Spinal cord (tissue), 10 donors: ENCODE results near the gene NPTXR. TPM values are rescaled to one million over a fixed set of nuclear protein-coding genes. Genes with fewer than 3 reads are reported as not detected.

ENCODE experiments used
- DNase-seq, 6 donors: peaks; one replicate each; pipeline versions ENCODE4 v3.0.0 to v3.0.0-alpha.2; 2013 to 2015; ENCODE audit warnings: low spot score in 6 of 6, low read depth in 4 of 6
- H3K27ac ChIP-seq: one replicate; pipeline ENCODE4 v1.5.1; 2013; ENCODE audit warnings: low read depth, low read length, control low read depth
- H3K27me3 ChIP-seq: one replicate; pipeline ENCODE4 v1.6.1; 2013; ENCODE audit warnings: low read length; ENCODE audit not compliant: control insufficient read depth, insufficient read depth
- H3K36me3 ChIP-seq: one replicate; pipeline ENCODE4 v1.6.1; 2013; ENCODE audit warnings: low read length; ENCODE audit not compliant: control insufficient read depth, insufficient read depth
- H3K4me1 ChIP-seq: one replicate; pipeline ENCODE4 v1.6.1; 2013; ENCODE audit warnings: low read length; ENCODE audit not compliant: control insufficient read depth, insufficient read depth
- H3K4me3 ChIP-seq: one replicate; pipeline ENCODE4 v1.5.1; 2013; ENCODE audit warnings: low read depth, low read length, control low read depth
- H3K9me3 ChIP-seq: one replicate; pipeline ENCODE4 v1.6.1; 2013; ENCODE audit warnings: low read length; ENCODE audit not compliant: control insufficient read depth, insufficient read depth
- WGBS: methylation state at CpG from one replicate; pipeline ENCODE4 v1.1.5; 2013; ENCODE audit warnings: missing lambda C conversion rate; ENCODE audit not compliant: insufficient coverage; 5-methylcytosine and 5-hydroxymethylcytosine counted together
- long read RNA-seq, 4 donors: transcript quantifications; one replicate each; lab custom pipeline, GENCODE V29; 2026
- polyA plus RNA-seq, 2 donors: library from polyadenylated mRNA; unstranded; fragments of 120-200 nt; gene quantifications; one replicate each; pipeline ENCODE4 v1.2.1, GENCODE V29; 2013; ENCODE audit not compliant: insufficient read length in 2 of 2
- total RNA-seq, 2 donors: library from RNA; depleted of rRNA in 1 of 2; stranded (reverse); fragments of 120-200 nt in 1 of 2; fragments of >200 nt in 1 of 2; gene quantifications; one replicate each; pipeline versions ENCODE4 v1.2.3 to v1.2.4, GENCODE V29; 2013 to 2014
- donor health status: healthy.

The NPTXR gene
- total RNA-seq (10 to 100 TPM; 12.0 to 28.4 TPM), polyA plus RNA-seq (10 to 100 TPM; 91.2 to 94.0 TPM)
- long read RNA-seq, donor 1, full-length matches to known transcripts = 12 of 18 reads
- long read RNA-seq, donor 1, partial matches to known transcripts = 0 of 18 reads
- long read RNA-seq, donor 1, other reads (novel, unspliced or antisense) = 6 of 18 reads
- long read RNA-seq, donor 2, full-length matches to known transcripts = 8 of 8 reads
- long read RNA-seq, donor 2, partial matches to known transcripts = 0 of 8 reads
- long read RNA-seq, donor 2, other reads (novel, unspliced or antisense) = 0 of 8 reads
- long read RNA-seq, donor 3, full-length matches to known transcripts = 4 of 4 reads
- long read RNA-seq, donor 3, partial matches to known transcripts = 0 of 4 reads
- long read RNA-seq, donor 3, other reads (novel, unspliced or antisense) = 0 of 4 reads
- long read RNA-seq, donor 4 = 0 reads

- Histone ChIP-seq H3K27ac (no peak within 1 kb of the TSS), H3K36me3 (peaks cover 15% of the 10 kb centered on the region), H3K4me3 (peak within 1 kb of the TSS; percentile 32), H3K9me3 (no peaks in the 10 kb centered on the region), H3K4me1 (peaks cover 37% of the 10 kb centered on the region), H3K27me3 (peaks cover 14% of the 10 kb centered on the region)
- DNase-seq = peak in 2 of 6 donors; percentile 86 to 87
- WGBS = under 1% methylated on average over 105 of the region's 105 CpGs
Observed at GRCh38 chr22:38843657-38844314, at the start of gene NPTXR. Gene NPTXR (minus strand): TSS chr22:38844028.

- Histone ChIP-seq H3K4me3 (no peak overlapping the region), H3K27me3 (no peaks in the 10 kb centered on the region), H3K4me1 (peaks cover 3% of the 10 kb centered on the region), H3K27ac (no peak overlapping the region), H3K9me3 (no peaks in the 10 kb centered on the region), H3K36me3 (no peaks in the 10 kb centered on the region)
- 25% methylated on average over 9 of the region's 9 CpGs for WGBS
- DNase-seq = peak in 1 of 6 donors; percentile 45
Observed at GRCh38 chr22:38891256-38891655, 47.4 kb upstream of the NPTXR start.

- 100% methylated on average over 1 of the region's 5 CpGs for WGBS
- Histone ChIP-seq H3K4me1 (peaks cover 3% of the 10 kb centered on the region), H3K4me3 (no peak overlapping the region), H3K9me3 (no peaks in the 10 kb centered on the region), H3K27ac (no peak overlapping the region), H3K36me3 (no peaks in the 10 kb centered on the region), H3K27me3 (no peaks in the 10 kb centered on the region)
- no peak for DNase-seq
Observed at GRCh38 chr22:38890377-38890776, 46.5 kb upstream of the NPTXR start.

- no peak overlapping the region for H3K4me3 ChIP-seq
- no peak overlapping the region for H3K27ac ChIP-seq
- H3K9me3 ChIP-seq = no peaks in the 10 kb centered on the region
- H3K36me3 ChIP-seq = no peaks in the 10 kb centered on the region
- no peaks in the 10 kb centered on the region for H3K27me3 ChIP-seq
- H3K4me1 ChIP-seq = peaks cover 18% of the 10 kb centered on the region
- WGBS = no CpG with 5 or more reads among the region's 5 CpGs
- no peak for DNase-seq
Observed at GRCh38 chr22:38886333-38886732, 42.5 kb upstream of the NPTXR start.

- H3K4me1 ChIP-seq = peaks cover 16% of the 10 kb centered on the region
- H3K9me3 ChIP-seq = no peaks in the 10 kb centered on the region
- no peaks in the 10 kb centered on the region for H3K36me3 ChIP-seq
- no peak for DNase-seq
- no peak overlapping the region for H3K4me3 ChIP-seq
- no peak overlapping the region for H3K27ac ChIP-seq
- no peaks in the 10 kb centered on the region for H3K27me3 ChIP-seq
- 63% methylated on average over 7 of the region's 9 CpGs for WGBS
Observed at GRCh38 chr22:38882972-38883622, 39.3 kb upstream of the NPTXR start.

- peak in 1 of 6 donors; percentile 46 for DNase-seq
- Histone ChIP-seq H3K27ac (no peak overlapping the region), H3K36me3 (no peaks in the 10 kb centered on the region), H3K4me3 (no peak overlapping the region), H3K9me3 (no peaks in the 10 kb centered on the region), H3K27me3 (no peaks in the 10 kb centered on the region), H3K4me1 (peaks cover 16% of the 10 kb centered on the region)
- WGBS = 62% methylated on average over 8 of the region's 8 CpGs
Observed at GRCh38 chr22:38881997-38882879, 38.4 kb upstream of the NPTXR start.

GRCh38 chr22:38881464-38881871 is 37.6 kb upstream of the NPTXR start:
- no peaks in the 10 kb centered on the region for H3K9me3 ChIP-seq
- no peaks in the 10 kb centered on the region for H3K27me3 ChIP-seq
- H3K27ac ChIP-seq = no peak overlapping the region
- H3K4me3 ChIP-seq = no peak overlapping the region
- peaks cover 16% of the 10 kb centered on the region for H3K4me1 ChIP-seq
- peak in 1 of 6 donors; percentile 71 for DNase-seq
- H3K36me3 ChIP-seq = no peaks in the 10 kb centered on the region
- 23% methylated on average over 9 of the region's 9 CpGs for WGBS

- no CpG with 5 or more reads among the region's 5 CpGs for WGBS
- DNase-seq = no peak
- no peaks in the 10 kb centered on the region for H3K36me3 ChIP-seq
- peaks cover 16% of the 10 kb centered on the region for H3K4me1 ChIP-seq
- no peak overlapping the region for H3K27ac ChIP-seq
- no peaks in the 10 kb centered on the region for H3K9me3 ChIP-seq
- H3K4me3 ChIP-seq = no peak overlapping the region
- no peaks in the 10 kb centered on the region for H3K27me3 ChIP-seq
Observed at GRCh38 chr22:38879961-38880360, 36.1 kb upstream of the NPTXR start.
